ENCODE data around the gene NDUFB7.
"Not testable (repeated sequence)": the region's sequence is repeated elsewhere in the genome, so short reads cannot be mapped to it uniquely, and the experiment has no call there.

NDUFB7 gene

GRCh38 chr19:14571695-14572490 lies at the start of gene NDUFB7:
Gene NDUFB7 (minus strand): TSS chr19:14572066. CDS start chr19:14572000, 66 bp downstream.
- DNase-seq (ENCODE audit: extremely low read depth, low read depth) = peak; percentile 82

DNA sequence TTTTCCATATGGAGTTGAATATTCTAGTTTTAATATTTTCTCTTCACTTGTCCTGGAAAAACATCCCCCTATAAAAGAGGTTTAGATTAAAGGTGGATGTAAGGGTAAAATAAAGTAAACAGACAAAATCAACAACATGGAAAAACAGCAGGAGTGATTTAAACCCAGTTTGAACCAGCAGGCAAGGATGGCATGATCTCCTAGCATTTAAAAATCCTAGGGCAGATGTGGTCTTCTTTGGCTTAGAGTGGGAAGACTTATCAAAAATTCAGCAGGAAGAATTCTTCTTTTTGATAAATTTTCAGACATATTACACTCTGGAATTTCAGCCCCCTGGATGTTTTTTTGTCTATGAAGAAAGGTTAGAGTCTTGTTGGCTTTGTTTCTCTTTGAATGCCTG lies 47.5 kb upstream of the NDUFB7 start:
- TF ChIP-seq CTCF (IDR thresholded peaks at IDR 0.05; ENCODE audit: low read depth, low read length, missing control alignments) = no peak
- H3K4me3 ChIP-seq (replicated peaks; ENCODE audit: low read depth, low read length) = no peak overlapping the region
- no peak for DNase-seq (ENCODE audit: extremely low read depth, low read depth)

More at GRCh38 chr19:14571695-14572490, at the start of gene NDUFB7:
- H3K4me3 ChIP-seq (replicated peaks; ENCODE audit: low read depth, low read length) = peak within 1 kb of the TSS; percentile 98
- TF ChIP-seq CTCF (IDR thresholded peaks at IDR 0.05; ENCODE audit: low read depth, low read length, missing control alignments) = peak; percentile 74

DNA sequence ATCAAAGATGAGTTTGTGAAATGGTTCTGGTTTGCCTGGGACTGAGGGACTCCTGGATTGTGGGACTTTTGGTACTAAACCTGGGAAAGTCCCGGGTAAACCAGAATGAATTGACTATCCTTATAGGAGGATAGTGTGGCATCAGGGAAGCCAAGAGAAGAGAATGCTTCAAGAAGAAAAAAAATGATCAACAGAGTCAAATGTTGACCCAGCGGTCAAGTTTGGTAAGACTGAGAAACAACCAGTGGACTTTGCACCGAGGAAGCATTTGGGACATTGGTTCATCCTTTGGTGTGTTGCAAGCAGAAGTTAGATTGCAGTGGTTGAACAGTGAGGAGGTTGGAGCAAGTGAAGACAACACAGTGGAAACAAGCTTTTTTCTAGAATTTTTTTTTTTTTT lies 44.5 kb upstream of the NDUFB7 start:
- no peak for TF ChIP-seq CTCF (IDR thresholded peaks at IDR 0.05; ENCODE audit: low read depth, low read length, missing control alignments)
- H3K4me3 ChIP-seq (replicated peaks; ENCODE audit: low read depth, low read length) = no peak overlapping the region
- DNase-seq (ENCODE audit: extremely low read depth, low read depth) = no peak

- no peak for TF ChIP-seq CTCF (IDR thresholded peaks at IDR 0.05; ENCODE audit: low read depth, low read length, missing control alignments)
- no peak overlapping the region for H3K4me3 ChIP-seq (replicated peaks; ENCODE audit: low read depth, low read length)
- DNase-seq (ENCODE audit: extremely low read depth, low read depth) = no peak
Measured at GRCh38 chr19:14615623-14616022, 43.8 kb upstream of the NDUFB7 start.

DNA sequence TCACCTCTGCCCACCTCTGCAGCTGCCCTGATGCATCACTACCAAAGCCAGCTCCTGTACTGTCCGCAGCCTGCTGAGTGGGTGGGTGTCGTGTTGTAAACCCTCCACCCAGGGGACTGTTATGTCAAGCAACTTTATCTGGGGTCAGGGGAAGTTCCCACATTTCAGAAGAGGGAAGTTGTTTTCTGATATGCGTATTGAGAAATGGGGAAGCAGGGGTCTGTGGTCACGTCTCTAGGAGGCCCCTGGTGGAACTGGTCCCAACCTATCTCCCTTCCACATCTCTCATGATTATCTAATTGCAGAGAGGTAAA lies 42.2 kb upstream of the NDUFB7 start:
- no peak overlapping the region for H3K4me3 ChIP-seq (replicated peaks; ENCODE audit: low read depth, low read length)
- no peak for TF ChIP-seq CTCF (IDR thresholded peaks at IDR 0.05; ENCODE audit: low read depth, low read length, missing control alignments)
- no peak for DNase-seq (ENCODE audit: extremely low read depth, low read depth)

DNA sequence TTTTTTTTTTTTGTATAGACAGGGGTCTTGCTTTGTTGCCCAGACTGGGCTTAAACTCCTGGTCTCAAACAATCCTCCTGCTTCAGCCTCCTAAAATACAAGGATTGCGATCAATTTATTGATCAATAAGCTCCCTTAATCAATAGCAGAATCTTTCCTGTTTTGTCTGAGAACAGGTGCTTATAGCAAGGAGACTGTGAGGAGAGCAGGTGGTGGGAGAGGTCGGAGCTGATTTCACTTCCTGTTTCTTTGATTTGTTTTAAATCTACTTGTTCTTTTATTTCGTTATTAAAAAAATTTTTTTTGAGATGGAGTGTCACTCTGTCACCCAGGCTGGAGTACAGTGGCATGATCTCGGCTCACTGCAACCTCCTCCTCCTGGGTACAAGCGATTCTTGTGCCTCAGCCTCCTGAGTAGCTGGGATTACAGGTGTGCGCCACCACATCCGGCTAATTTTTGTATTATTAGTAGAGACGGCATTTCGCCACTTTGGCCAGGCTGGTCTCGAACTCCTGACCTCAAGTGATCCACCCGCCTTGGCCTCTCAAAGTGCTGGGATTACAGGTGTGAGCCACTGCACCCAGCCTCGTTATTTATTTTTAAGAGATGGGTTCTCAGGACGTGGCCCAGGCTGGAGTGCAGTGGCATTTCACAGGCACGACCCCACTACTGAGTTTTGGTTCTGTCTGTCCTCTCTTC lies 41.7 kb upstream of the NDUFB7 start:
- not testable (repeated sequence) for DNase-seq (ENCODE audit: extremely low read depth, low read depth); H3K4me3 ChIP-seq (replicated peaks; ENCODE audit: low read depth, low read length)

DNA sequence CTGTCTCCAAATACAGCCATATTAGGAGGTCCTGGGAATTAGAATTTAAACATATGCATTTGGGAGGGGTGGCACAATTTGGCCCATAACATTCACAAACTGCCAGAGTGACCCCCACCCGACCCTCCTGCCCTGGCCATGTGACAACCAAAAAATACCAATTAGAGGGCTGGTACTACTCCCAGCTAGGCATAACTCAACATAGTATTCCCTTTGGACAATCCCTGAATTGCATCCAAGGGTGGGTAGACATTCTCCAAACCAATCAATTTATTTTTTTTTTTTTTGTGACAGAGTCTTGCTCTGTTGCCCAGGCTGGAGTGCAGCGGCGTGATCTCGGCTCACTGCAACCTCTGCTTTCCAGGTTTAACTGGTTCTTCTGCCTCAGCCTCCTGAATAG lies 40.8 kb upstream of the NDUFB7 start:
- no peak overlapping the region for H3K4me3 ChIP-seq (replicated peaks; ENCODE audit: low read depth, low read length)
- TF ChIP-seq CTCF (IDR thresholded peaks at IDR 0.05; ENCODE audit: low read depth, low read length, missing control alignments) = no peak
- DNase-seq (ENCODE audit: extremely low read depth, low read depth) = no peak

- H3K4me3 ChIP-seq (replicated peaks; ENCODE audit: low read depth, low read length); DNase-seq (ENCODE audit: extremely low read depth, low read depth): not testable (repeated sequence)
Measured at GRCh38 chr19:14612242-14612641, 40.4 kb upstream of the NDUFB7 start.
